ENCODE data around the gene HIRA.
"Not testable (repeated sequence)": the region's sequence is repeated elsewhere in the genome, so short reads cannot be mapped to it uniquely, and the experiment has no call there.

HIRA gene

DNA sequence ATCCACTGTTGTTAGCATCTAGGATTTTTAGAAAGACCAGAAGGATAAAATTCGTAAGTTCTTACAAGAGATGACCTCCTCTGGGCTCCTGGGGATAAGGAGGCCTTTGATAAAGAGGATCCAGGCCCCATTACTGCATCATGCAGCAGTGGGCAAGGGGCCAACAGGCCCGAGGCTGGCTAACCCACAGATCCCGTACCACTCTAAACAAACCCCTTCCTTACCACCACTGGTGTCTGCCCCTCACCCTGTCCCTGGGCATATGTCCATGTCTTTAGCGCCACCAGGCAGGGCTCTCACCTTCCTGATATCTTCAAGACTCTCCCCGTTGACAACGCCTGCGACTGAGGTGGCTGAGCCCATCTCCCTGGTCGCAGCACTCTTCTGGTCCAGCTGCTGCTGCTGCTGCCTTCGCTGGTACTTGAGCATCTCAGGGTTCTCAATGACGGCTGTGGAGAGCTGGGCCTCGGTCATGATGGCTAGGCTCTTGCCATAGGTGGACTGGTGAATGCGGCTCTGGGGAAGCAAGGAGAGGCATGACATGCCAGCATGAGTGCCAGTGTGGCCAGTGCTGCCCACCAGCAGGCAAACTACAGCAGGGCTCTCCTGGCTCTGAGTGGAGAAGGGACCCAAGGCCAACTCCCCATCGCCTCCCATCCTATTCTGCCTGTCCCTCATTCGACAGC is 46.2 kb downstream of the HIRA start:
- no peak for DNase-seq (ENCODE audit: low read depth in 2 of 2)

DNA sequence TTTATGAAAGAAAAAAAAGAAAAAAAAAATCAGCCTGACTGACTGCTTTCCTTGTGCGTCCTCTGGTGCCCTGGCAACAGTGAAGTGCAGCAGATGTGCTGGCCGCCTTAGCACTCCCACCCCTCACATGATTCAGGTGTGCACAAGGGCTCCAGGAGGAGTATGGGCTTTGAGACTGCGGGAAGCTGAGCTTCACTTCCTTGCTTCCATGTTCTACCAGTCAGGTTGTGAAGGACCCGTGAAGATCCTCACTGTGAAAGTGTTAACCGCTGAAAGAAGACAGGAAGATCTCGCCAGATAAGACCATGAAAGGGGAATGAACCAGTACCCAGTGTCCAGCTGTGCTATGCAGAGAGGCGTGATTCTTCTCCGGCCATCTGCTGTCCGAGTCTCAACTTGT is 48.2 kb downstream of the HIRA start:
- DNase-seq (ENCODE audit: low read depth in 2 of 2) = no peak

DNA sequence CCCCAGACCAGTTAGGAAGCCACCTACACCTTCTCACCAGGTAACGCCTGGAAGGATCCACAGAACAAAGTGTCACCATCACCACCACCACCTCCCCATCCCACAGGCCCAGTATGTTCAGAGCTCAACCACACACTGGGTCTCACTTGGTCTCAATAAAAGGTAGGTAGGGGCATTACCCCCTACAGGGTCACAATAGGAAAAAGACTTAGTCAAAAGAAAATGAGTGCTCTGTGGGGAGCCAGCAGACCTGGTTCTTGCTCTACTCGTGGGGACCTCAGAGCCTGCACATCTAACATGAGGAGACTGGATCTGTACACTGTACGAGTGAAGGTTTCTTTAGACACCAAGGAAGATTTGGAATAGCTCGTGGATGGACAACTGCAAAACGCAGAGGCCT is 49.3 kb downstream of the HIRA start:
- DNase-seq (ENCODE audit: low read depth in 2 of 2) = no peak

DNA sequence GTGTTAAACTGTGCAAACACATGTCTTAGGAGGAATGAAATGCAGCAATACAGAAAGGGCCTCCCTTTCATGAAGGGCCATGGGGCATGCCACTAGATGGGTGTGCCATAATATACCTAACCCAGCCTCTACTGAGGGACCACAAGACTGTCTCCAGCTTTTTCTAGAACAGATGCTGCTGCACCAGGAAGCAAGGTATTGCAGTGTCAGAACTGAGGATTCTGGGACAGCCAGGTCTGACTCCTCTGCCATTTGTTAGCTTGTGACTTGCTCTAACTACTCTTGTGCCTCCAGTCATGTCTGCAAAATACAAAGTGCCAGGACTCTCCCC is 53.2 kb downstream of the HIRA start:
- DNase-seq (ENCODE audit: low read depth in 2 of 2) = no peak

DNA sequence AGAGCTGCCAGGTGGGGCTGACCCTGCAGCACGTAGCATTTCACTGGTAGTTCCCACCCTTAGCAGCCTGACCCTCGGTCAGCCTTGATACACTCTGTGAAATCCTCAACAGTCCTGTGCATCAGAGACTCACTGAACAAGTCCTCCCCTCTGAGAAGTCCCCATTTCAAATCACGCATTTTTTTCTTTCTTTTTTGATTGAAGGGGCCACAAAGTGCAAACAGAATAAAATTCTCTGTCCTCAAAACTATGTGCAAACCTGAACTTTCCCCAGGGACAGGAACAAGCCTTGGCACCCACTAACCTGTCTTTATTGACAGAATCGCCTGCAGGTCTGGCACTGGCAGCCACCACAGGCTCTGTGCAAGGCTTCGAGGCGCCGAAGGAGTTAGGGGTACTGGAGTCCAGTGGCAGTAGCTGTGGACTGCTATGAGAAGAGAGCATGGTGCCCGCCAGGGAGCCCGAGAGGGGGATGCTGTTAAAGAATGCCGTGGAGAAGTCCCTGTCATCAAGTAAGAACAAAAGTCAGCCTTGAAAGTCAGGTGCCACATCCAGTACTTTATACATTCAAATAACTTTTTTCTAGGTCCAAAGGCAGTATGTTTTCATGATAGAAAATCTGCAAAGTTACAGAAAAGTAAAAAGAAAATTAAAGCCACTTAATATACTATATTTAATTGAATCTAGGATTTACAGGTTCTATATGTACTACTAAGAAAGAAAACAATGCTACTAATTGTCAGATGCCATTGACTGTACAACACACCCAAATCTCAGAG is 53.8 kb downstream of the HIRA start:
- no peak for DNase-seq (ENCODE audit: low read depth in 2 of 2)

DNA sequence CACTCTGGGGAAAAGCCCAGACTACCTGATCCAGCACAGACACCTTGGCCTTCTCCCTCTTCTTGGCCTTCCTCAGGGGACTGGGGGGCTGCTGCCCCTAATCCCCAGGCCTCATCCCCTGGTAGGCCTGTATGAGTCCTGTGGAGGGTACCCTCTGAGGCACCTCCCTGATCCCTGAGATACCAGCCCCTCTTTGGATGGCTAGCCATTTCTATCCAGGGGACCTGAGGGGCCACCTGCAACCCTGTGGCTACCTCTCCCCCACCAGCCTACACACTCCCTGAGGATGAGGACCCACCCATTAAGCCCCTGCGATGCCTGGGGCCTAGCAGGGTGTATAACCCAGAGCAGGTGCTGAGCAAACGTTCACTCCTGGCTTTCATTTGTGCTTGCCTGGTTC is 54.6 kb downstream of the HIRA start:
- DNase-seq (ENCODE audit: low read depth in 2 of 2) = no peak

DNA sequence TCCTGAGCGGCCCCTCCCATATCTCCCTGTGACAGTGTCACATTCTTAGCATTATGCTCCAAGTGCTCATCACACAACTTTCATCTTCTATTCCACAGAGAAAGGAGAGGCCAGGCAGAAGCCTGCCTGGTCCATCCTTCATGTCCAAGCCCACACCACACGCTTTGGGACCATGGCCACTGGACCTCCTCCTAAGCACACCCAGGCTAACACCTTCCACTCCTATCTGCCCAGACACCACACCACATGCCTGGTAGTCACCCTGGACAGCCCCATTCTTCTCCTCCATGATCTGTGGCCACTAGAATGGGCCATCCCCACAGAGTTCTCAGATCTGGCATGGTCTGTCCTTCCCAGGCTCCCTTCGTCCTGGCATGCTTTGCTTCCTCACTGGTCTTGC is 55.3 kb downstream of the HIRA start:
- DNase-seq (ENCODE audit: low read depth in 2 of 2) = no peak

DNA sequence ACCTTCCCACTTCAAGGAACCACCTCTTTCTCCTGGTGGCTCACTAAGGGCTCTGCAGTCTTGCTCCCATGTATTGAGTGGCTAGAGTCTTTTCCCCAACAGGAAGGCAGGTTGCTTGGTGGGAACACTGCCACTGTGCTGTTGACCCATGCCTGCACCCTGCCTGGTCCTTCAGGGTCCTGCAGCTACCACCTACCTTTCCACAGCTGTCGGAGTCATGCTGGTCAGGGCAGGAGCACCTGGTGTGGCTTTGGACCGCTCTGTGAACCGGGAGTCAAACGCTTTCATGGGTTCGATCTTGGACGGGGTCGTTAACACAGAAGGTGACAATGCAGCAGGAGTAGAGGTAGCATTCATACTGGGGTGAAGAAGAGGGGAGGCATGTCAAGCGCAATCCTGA is 56.1 kb downstream of the HIRA start:
- no peak for DNase-seq (ENCODE audit: low read depth in 2 of 2)

DNA sequence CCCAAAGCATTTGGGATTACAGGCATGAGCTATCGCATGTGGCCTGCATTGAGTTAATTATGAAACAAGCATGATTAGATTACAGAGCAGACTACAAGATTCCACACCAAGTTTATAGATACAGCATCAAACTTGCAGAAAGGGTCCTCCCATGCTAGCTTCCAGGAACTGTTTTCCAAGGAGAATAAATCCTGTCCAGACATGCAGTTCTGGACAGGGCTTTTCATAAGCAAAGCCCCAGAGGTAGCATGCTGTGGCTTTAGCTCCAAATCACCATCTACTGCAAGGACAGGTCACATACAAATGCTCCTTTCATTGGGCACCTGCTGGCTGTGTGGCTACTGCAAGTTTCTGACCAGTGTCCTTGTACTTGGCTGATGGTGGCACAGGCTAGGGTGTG is 57.1 kb downstream of the HIRA start:
- no peak for DNase-seq (ENCODE audit: low read depth in 2 of 2)

DNA sequence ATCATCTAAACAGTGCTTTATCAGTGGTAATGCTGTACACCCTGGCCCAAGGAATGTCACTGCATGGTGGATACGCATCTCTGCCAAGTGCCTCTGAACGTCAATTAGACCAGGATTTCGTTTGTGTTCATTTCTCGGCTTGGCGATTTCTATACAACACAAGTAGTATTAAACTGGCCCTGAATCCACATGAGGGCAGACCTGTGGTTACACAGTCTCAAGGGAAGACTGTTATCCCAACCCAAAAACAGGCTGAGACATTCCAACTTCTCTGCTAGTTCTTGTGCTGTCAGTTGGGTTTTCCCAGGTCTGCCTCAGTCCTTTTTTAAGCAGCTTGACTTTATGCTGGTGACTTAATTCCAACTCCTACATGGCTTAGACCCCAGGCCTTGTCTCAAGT is 58.1 kb downstream of the HIRA start:
- no peak for DNase-seq (ENCODE audit: low read depth in 2 of 2)

DNA sequence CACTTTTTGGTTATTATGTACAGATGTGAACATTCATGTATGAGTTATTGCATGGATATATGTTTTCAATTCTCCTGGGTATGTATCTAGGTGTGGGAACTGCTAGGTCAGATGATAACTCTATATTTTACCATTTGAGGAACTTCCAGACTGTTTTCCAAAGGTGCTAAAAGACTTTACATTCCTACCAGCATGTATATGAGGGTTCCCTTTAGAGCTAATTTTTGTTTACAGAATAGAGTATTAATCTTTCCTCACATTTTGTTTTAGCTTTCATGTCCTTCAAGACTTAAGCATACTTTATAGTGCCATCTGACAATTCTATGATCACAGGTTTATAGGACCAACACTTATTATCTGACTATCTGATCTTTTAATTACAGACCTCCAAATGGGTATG is 59.6 kb downstream of the HIRA start:
- no peak for DNase-seq (ENCODE audit: low read depth in 2 of 2)

DNA sequence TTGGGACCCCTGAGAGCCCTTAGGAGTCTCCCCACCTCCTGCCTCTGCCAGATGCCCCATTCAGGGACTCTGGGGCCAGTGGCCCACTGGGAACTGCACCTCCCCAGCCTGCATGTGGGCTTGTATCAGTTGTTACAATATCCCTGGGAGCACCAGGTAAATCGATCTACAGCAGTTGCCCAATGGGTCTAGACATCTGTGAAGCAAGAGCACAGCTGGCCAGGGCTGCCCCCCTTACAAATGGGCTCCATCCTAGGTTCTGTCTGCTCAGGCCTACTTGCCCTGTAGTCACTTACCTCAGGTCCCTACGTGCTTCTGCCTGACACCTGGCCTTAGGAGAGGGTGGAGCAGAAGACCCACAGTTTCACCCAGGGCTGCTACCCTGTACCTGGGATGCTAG is 62.7 kb downstream of the HIRA start:
- no peak for DNase-seq (ENCODE audit: low read depth in 2 of 2)

DNA sequence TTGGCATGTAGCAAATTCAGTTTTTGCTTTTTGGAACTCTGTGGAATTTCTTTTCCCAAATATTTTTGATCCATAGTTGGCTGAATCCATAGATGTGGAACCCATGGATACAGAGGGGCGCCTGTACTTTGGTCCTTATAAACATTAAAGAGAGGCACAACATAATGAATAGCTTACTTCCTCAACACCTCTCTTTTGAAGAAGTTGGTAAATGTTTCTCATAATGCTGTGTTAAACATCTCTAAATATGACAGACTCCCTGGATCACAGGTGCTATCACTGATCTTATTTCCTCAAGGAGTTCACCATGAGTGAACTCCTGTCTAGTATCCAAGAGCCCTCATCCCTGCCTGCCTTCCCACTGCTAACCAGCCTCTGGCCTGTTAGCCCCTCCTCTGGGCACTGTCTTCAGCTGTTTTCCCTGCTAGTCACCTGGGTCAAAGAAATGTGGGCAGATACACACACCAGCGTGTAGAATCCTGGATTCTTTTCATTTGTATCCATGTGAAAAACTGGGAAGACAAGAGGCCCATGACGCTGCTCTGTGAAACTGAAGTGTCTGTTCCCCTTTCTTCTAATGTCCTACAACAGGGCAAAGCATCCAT is 63.7 kb downstream of the HIRA start:
- DNase-seq (ENCODE audit: low read depth in 2 of 2) = no peak

DNA sequence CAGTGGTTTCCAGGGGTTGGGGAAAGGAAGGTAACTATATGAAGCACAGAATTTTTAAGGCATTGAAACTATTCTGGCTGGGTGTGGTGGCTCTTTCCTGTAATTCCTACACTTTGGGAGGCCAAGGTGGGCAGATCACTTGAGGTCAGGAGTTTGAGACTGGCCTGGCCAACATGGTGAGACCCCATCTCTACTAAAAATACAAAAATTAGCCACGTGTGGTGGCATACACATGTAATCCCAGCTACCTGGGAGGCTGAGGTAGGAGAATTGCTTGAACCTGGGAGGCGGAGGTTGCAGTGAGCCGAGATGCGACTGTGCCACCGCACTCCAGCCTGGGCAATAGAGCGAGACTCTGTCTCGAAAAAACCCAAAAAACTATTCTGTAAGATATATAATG is 68.0 kb downstream of the HIRA start:
- not testable (repeated sequence) for DNase-seq (ENCODE audit: low read depth in 2 of 2)

DNA sequence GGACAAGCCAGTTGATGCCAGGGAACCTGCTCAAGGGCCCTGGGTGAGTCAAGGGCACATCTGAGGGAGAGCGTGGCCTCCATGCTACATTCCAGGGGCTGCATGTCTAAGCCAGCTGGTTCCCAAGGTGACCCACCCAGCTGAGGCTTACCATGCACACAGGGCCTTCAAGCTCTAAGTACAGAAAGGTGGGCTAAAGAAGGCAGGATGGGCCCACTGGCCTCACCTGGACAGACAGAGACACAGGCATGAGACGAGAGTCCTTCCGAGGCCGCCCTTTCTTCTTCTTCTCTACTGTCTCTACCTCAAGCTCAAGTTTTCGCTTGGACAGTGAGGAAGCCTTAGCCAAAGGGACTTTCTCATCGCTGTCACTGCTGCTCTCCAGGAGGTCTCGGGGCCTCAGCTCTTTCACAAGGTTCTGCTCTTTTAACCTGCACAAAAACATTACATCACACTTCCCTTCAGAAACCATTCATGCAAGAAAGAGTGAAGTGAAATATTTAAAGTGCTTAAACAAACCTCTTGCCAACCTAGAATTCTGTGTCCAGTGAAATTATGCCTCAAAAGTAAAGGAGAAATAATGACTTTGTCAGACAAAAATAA is 69.9 kb downstream of the HIRA start:
- DNase-seq (ENCODE audit: low read depth in 2 of 2) = no peak

DNA sequence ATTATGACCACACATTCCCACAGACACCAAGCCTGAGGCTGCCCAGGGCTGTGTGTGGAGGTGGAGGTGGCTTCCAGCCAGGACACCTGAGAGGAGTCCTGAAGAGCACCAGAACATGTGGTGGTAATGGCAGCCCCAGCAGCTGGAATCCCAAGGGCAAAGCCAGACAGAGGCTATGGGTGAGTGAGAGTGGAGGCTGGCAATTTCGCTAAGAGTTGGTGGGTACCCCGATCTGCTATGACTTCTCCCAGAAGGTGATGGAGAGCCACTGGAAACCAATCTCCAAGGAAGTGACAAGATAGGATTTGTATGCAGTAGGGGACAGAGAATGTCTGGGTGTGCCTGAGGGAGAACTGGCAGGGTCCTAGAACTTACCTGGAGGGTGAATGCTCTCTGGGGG is 70.7 kb downstream of the HIRA start:
- no peak for DNase-seq (ENCODE audit: low read depth in 2 of 2)

DNA sequence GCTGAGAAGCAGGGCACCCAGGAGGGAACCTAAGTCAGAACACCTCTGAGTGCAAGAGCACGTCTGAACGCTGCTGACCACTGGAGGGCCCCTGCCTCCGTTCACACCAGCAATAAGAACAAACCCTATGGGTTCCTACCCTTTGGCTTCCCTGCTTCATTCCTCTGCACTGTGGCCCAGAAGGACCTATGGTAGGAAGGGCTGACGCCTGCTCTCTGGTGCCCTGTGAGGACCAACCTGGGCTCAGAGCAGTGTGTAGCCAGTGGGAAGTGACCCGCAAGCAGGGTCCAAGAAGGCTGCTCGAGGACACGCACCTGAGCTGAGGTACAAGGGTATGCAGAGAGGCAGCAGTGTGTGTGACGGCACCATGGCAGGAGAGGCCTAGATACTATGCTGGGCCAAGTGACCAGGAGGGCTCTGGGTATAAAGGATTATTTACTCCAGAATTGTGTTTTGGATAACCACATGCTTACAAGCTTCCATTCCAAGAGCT is 71.2 kb downstream of the HIRA start:
- no peak for DNase-seq (ENCODE audit: low read depth in 2 of 2)

DNA sequence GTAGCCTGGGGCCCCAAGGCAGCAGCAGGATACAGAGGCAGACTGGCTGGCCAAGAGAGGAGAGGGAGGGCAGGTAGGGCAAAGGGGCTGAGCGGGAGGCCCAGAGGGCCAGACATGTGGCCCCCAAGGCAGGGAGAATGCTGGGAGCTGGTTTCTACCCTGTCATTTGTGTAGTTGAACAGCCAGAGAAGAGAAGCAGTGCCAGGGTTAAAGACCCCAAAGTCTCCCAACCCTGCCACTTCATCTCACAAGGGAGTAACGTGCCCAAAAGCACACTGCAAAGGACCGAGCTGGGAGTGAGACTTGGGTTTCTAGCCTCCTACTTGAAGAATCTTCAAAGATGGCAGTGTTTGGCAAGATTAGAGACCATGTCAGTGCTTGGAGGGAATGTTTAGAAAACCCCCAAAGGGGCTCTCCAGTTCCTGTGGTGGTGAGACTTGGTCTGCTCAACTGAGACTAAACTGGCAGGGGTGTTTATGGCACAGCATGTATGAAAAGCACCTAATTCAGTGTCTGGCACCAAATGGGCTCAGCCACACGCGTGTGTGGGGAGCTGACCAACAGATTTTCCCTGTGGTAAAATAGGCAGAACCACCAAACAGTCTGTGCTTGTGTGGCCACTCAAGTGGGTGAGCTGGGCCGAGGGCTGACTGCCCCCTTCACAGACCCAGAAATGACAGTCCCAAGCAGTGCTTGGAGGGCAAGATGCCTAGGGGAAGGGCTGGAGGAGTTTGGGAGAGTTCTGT is 71.8 kb downstream of the HIRA start:
- no peak for DNase-seq (ENCODE audit: low read depth in 2 of 2)

DNA sequence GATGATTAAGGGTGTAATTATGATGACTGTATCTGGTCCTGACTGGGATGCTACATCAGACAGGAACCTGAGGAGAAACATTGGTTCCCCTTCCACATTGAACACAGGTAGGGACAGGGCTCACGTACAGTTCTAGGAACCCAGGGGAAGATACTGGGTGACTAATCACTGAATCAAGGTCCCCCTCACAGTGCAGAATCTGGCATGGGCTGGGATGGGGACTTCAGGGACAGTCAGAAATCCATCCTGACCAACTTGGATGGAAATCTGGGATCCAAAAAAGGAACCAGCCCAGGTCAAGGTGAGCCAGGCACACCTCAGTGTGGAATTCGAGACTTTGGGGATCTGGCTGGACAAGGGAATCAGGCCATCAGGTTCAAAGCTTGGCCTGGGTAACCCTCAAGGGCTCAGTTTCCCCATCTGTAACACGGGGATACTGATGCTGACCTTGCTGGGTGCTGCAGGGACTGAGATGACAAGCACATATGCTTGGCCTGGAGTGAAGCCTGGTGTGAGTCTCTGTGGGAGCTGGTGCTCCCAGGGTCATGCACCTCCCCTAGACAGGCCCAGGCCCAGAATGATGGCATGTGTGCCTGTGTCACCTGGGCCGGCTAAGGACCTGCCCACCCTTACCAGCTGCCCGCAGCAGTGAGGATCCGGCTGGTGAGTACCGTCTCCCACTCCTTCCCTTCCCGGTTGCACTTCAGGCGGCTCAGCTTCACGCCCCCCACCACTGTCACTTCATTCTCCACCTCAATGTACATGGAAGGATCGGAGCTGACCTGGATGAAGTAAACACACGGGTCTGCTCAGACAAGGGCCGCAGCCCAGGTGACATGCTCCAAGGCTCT is 72.6 kb downstream of the HIRA start:
- DNase-seq (ENCODE audit: low read depth in 2 of 2) = no peak

DNA sequence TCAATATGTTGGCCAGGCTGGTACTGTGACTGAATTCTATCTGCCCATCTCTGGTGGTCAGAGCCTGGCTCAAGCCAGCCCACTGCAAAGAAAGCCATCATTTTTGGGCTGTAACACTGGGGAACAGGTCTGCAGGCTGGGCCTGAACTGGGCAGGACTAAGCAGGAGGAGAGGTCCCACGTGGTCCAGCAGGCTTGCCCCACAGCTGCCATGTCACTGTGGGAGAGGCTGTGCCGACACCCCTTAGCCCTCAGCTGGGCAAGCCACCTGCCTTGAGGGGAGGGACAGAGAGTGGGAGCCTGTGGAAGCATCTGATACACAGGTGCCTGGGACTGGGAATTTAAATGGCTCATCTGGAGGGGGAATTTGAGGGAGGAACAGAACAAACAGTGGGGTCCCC is 73.3 kb downstream of the HIRA start:
- no peak for DNase-seq (ENCODE audit: low read depth in 2 of 2)

Measured in stimulated activated CD4-positive, alpha-beta T cell treated with anti-CD3 and anti-CD28 coated beads, Interleukin-1b, Interleukin-23, amount 100 ng/mL, for 1 hour (primary cell).